ENCODE measurements around the gene CXCR3.

Gene CXCR3

GRCh38 chrX:71619986-71620385 lies 1.7 kb upstream of the CXCR3 start:
- POLR2A ChIA-PET, result no interaction called here
- DNase-seq (ENCODE audit: extremely low spot score), result no peak
- no peak for TF ChIP-seq HDGF (IDR thresholded peaks at IDR 0.05; ENCODE audit: borderline replicate concordance)
- CTCF ChIA-PET, result interaction anchor here (0.6 kb wide), 1 partner anchor 93 kb away, joined by 3 read pairs; no protein-coding TSS in a partner anchor

GRCh38 chrX:71619193-71619592 lies 882 bp upstream of the CXCR3 start:
- TF ChIP-seq FOXK2 (IDR thresholded peaks at IDR 0.05) (no peak), HDGF (IDR thresholded peaks at IDR 0.05; ENCODE audit: borderline replicate concordance) (no peak), ELF4 (IDR thresholded peaks at IDR 0.05) (no peak), FOXA1 (IDR thresholded peaks at IDR 0.05) (no peak), ZNF384 (IDR thresholded peaks at IDR 0.05) (no peak), NFRKB (IDR thresholded peaks at IDR 0.05) (no peak), PKNOX1 (IDR thresholded peaks at IDR 0.05) (no peak), BHLHE40 (IDR thresholded peaks at IDR 0.05; ENCODE audit: borderline replicate concordance) (no peak), TARDBP (IDR thresholded peaks at IDR 0.05) (no peak), FOXM1 (IDR thresholded peaks at IDR 0.05; ENCODE audit: borderline replicate concordance) (no peak), LEF1 (IDR thresholded peaks at IDR 0.05; ENCODE audit: borderline replicate concordance) (no peak), ARNT (IDR thresholded peaks at IDR 0.05) (no peak), L3MBTL2 (conservative IDR thresholded peaks at IDR 0.05) (no peak), CTBP1 (IDR thresholded peaks at IDR 0.05; ENCODE audit: borderline replicate concordance) (no peak), SUZ12 (IDR thresholded peaks at IDR 0.05) (no peak), SP1 (IDR thresholded peaks at IDR 0.05) (no peak)
- ChIA-PET CTCF (interaction anchor here (0.6 kb wide), 1 partner anchor 92 kb away, joined by 3 read pairs; no protein-coding TSS in a partner anchor), POLR2A (no interaction called here)
- DNase-seq (ENCODE audit: extremely low spot score), result no peak

GRCh38 chrX:71618787-71619186 lies 476 bp upstream of the CXCR3 start:
- no peak for TF ChIP-seq FOXK2 (IDR thresholded peaks at IDR 0.05)
- no peak for TF ChIP-seq FOXM1 (IDR thresholded peaks at IDR 0.05; ENCODE audit: borderline replicate concordance)
- TF ChIP-seq ARNT (IDR thresholded peaks at IDR 0.05), result no peak
- TF ChIP-seq ZNF384 (IDR thresholded peaks at IDR 0.05), result no peak
- no peak for TF ChIP-seq NFRKB (IDR thresholded peaks at IDR 0.05)
- no peak for TF ChIP-seq SP1 (IDR thresholded peaks at IDR 0.05)
- no peak for TF ChIP-seq BHLHE40 (IDR thresholded peaks at IDR 0.05; ENCODE audit: borderline replicate concordance)
- no peak for TF ChIP-seq SUZ12 (IDR thresholded peaks at IDR 0.05)
- TF ChIP-seq CTBP1 (IDR thresholded peaks at IDR 0.05; ENCODE audit: borderline replicate concordance), result no peak
- CTCF ChIA-PET, result no interaction called here
- DNase-seq (ENCODE audit: extremely low spot score), result no peak
- POLR2A ChIA-PET, result no interaction called here

- DNase-seq (ENCODE audit: extremely low spot score), result no peak
- ChIA-PET CTCF (no interaction called here), POLR2A (no interaction called here)
- TF ChIP-seq SUZ12 (IDR thresholded peaks at IDR 0.05) (no peak), NFRKB (IDR thresholded peaks at IDR 0.05) (no peak), FOXM1 (IDR thresholded peaks at IDR 0.05; ENCODE audit: borderline replicate concordance) (no peak), PKNOX1 (IDR thresholded peaks at IDR 0.05) (no peak), ZNF384 (IDR thresholded peaks at IDR 0.05) (no peak), FOXA1 (IDR thresholded peaks at IDR 0.05) (no peak), SP1 (IDR thresholded peaks at IDR 0.05) (no peak), LEF1 (IDR thresholded peaks at IDR 0.05; ENCODE audit: borderline replicate concordance) (no peak), ARNT (IDR thresholded peaks at IDR 0.05) (no peak), BHLHE40 (IDR thresholded peaks at IDR 0.05; ENCODE audit: borderline replicate concordance) (no peak), FOXK2 (IDR thresholded peaks at IDR 0.05) (no peak), L3MBTL2 (conservative IDR thresholded peaks at IDR 0.05) (no peak), ELF4 (IDR thresholded peaks at IDR 0.05) (no peak), HDGF (IDR thresholded peaks at IDR 0.05; ENCODE audit: borderline replicate concordance) (no peak), CTBP1 (IDR thresholded peaks at IDR 0.05; ENCODE audit: borderline replicate concordance) (no peak), TARDBP (IDR thresholded peaks at IDR 0.05) (no peak)
Measured at GRCh38 chrX:71617742-71618141, 569 bp downstream of the CXCR3 start.

- CTCF ChIA-PET, result no interaction called here
- POLR2A ChIA-PET, result no interaction called here
- TF ChIP-seq NFRKB (IDR thresholded peaks at IDR 0.05) (no peak), SUZ12 (IDR thresholded peaks at IDR 0.05) (no peak), PKNOX1 (IDR thresholded peaks at IDR 0.05) (no peak), ZNF384 (IDR thresholded peaks at IDR 0.05) (no peak), L3MBTL2 (conservative IDR thresholded peaks at IDR 0.05) (no peak), BHLHE40 (IDR thresholded peaks at IDR 0.05; ENCODE audit: borderline replicate concordance) (no peak), FOXM1 (IDR thresholded peaks at IDR 0.05; ENCODE audit: borderline replicate concordance) (no peak)
Measured at GRCh38 chrX:71616672-71617529, 1.4 kb downstream of the CXCR3 start.

GRCh38 chrX:71615954-71616353 lies 2.4 kb downstream of the CXCR3 start:
- DNase-seq (ENCODE audit: extremely low spot score), result no peak
- CTCF ChIA-PET, result no interaction called here
- POLR2A ChIA-PET, result no interaction called here
- TF ChIP-seq ARNT (IDR thresholded peaks at IDR 0.05), result no peak
- no peak for TF ChIP-seq PKNOX1 (IDR thresholded peaks at IDR 0.05)
- TF ChIP-seq HDGF (IDR thresholded peaks at IDR 0.05; ENCODE audit: borderline replicate concordance), result no peak
- no peak for TF ChIP-seq LEF1 (IDR thresholded peaks at IDR 0.05; ENCODE audit: borderline replicate concordance)
- TF ChIP-seq ELF4 (IDR thresholded peaks at IDR 0.05), result no peak
- TF ChIP-seq FOXK2 (IDR thresholded peaks at IDR 0.05), result no peak
- no peak for TF ChIP-seq ZNF384 (IDR thresholded peaks at IDR 0.05)

More at GRCh38 chrX:71616672-71617529, 1.4 kb downstream of the CXCR3 start:
- no peak for DNase-seq (ENCODE audit: extremely low spot score)
